ENCODE results near the gene DAPK3. TPM values are rescaled to one million over a fixed set of nuclear protein-coding genes. Genes with fewer than 3 reads are reported as not detected.
"Not testable (repeated sequence)": the region's sequence is repeated elsewhere in the genome, so short reads cannot be mapped to it uniquely, and the experiment has no call there.

The DAPK3 gene
- total RNA-seq, 2 donors from 2014 or later, result 89.9 to 106 TPM

DNA sequence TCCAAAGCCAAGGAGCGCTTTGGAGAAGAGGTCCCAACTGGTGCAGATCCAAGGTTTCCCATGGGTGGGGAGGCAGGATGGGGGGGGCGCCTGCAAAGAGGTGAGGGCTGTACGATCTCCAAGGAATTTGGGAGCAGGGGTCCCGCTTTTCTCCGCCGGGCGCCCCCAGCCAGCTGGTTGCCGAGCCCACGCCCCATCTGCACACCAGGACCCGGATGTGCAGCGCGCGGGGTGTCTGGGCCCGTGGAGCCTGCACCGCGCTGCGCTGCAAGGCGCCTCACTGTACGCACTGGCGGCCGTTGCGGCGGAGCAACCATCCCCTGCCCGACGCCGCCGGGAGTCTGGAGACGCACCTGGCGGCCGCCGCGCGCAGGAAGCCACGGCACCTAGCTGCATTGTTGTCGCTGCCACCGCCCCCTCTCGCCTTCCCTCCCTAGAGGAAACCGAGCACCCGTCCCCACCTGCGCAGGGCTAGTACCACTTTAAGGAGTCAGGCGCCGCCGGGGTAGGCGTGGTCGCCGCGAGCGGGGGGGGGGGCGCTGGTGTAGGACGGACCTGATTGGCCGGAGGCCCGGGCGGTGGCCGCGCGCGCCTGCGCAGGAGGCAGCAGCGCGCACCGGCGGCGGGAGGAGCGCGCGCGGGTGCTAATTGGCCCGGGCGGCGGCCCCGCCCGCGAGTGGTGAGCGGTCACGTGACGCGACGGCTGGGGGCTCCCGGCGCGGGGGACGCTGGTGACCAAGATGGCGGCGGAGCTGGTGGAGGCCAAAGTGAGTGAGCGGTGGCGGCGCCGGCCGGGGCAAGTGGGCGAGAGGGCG is 36.3 kb upstream of the DAPK3 start, which contains the start of gene PIAS4:
TSS of gene PIAS4 (plus strand) at position 716 of the 815 bp plus-strand sequence. CDS start at position 741, 25 bp downstream.
- Histone ChIP-seq H3K27ac (ENCODE audit: low read depth, low read length) (peak within 1 kb of the TSS; percentile 78), H3K4me3 (ENCODE audit: low read length) (peak within 1 kb of the TSS; percentile 91), H3K9me3 (ENCODE audit: control insufficient read depth, low read length) (no peaks in the 10 kb centered on the region), H3K36me3 (ENCODE audit: control insufficient read depth, insufficient read depth, low read length) (no peaks in the 10 kb centered on the region), H3K9ac (ENCODE audit: extremely low read depth, low read length, poor library complexity, severe bottlenecking) (peak within 1 kb of the TSS; percentile 78), H3K27me3 (ENCODE audit: control insufficient read depth, insufficient read depth, low read length, poor library complexity, severe bottlenecking) (no peaks in the 10 kb centered on the region), H3K4me1 (ENCODE audit: control insufficient read depth, insufficient read depth, low read length) (peaks cover 8% of the 10 kb centered on the region)
- DNase-seq, result peak; percentile 99
- TF ChIP-seq CTCF (conservative IDR thresholded peaks at IDR 0.05), result peak; percentile 36
- Mint-ChIP-seq H3K27ac (peak within 1 kb of the TSS; percentile 76), H3K27me3 (ENCODE audit: insufficient read depth) (no peaks in the 10 kb centered on the region), H3K4me3 (peak within 1 kb of the TSS; percentile 84), H3K9me3 (no peaks in the 10 kb centered on the region), H3K4me1 (peaks cover 12% of the 10 kb centered on the region), H3K36me3 (ENCODE audit: low read depth) (peaks cover 3% of the 10 kb centered on the region)
- WGBS, 2 experiments (ENCODE audit: insufficient coverage in 1 of 2, insufficient read length in 1 of 2), result 0% methylated on average over 28 to 89 of the region's 91 CpGs

GRCh38 chr19:4005436-4005835 is 34.5 kb upstream of the DAPK3 start:
- not testable (repeated sequence) for H3K4me1 Mint-ChIP-seq; DNase-seq; H3K27me3 Mint-ChIP-seq (ENCODE audit: insufficient read depth)

DNA sequence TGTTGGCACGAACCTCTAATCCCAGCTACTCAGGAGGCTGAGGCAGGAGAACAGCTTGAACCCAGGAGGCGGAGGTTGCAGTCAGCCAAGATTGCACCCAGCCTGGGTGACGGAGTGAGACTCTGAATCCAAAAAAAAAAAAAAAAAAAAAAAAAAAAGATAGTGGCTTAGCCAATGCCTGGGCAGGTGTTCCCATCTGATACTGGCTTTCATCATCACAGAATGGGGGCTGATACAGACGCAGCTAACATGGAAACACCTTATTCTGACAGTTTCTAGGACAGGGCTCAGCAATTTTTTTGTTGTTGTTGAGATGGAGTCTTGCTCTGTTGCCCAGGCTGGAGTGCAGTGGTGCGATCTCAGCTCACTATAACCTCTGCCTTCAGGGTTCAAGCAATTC is 29.9 kb upstream of the DAPK3 start:
- H3K36me3 Mint-ChIP-seq (ENCODE audit: low read depth); H3K27ac ChIP-seq (ENCODE audit: low read depth, low read length); H3K4me1 Mint-ChIP-seq; H3K27me3 ChIP-seq (ENCODE audit: control insufficient read depth, insufficient read depth, low read length, poor library complexity, severe bottlenecking); H3K9me3 ChIP-seq (ENCODE audit: control insufficient read depth, low read length); H3K36me3 ChIP-seq (ENCODE audit: control insufficient read depth, insufficient read depth, low read length); H3K27me3 Mint-ChIP-seq (ENCODE audit: insufficient read depth); DNase-seq; H3K4me1 ChIP-seq (ENCODE audit: control insufficient read depth, insufficient read depth, low read length); H3K9ac ChIP-seq (ENCODE audit: extremely low read depth, low read length, poor library complexity, severe bottlenecking); H3K9me3 Mint-ChIP-seq; H3K4me3 Mint-ChIP-seq; H3K4me3 ChIP-seq (ENCODE audit: low read length); H3K27ac Mint-ChIP-seq: not testable (repeated sequence)
- WGBS, 2 experiments (ENCODE audit: insufficient coverage in 1 of 2, insufficient read length in 1 of 2), result 89 to 92% methylated on average over 3 to 5 of the region's 5 CpGs

More at GRCh38 chr19:4005436-4005835, 34.5 kb upstream of the DAPK3 start:
- not testable (repeated sequence) for H3K27ac Mint-ChIP-seq; H3K9me3 Mint-ChIP-seq; H3K4me3 ChIP-seq (ENCODE audit: low read length); H3K36me3 Mint-ChIP-seq (ENCODE audit: low read depth); H3K36me3 ChIP-seq (ENCODE audit: control insufficient read depth, insufficient read depth, low read length); H3K9ac ChIP-seq (ENCODE audit: extremely low read depth, low read length, poor library complexity, severe bottlenecking); H3K4me1 ChIP-seq (ENCODE audit: control insufficient read depth, insufficient read depth, low read length); H3K27me3 ChIP-seq (ENCODE audit: control insufficient read depth, insufficient read depth, low read length, poor library complexity, severe bottlenecking); H3K27ac ChIP-seq (ENCODE audit: low read depth, low read length); H3K9me3 ChIP-seq (ENCODE audit: control insufficient read depth, low read length)
- H3K4me3 Mint-ChIP-seq, result peak overlapping the region; percentile 84
- WGBS, 2 experiments (ENCODE audit: insufficient coverage in 1 of 2, insufficient read length in 1 of 2), result 95 to 97% methylated on average over 6 to 9 of the region's 9 CpGs

DNA sequence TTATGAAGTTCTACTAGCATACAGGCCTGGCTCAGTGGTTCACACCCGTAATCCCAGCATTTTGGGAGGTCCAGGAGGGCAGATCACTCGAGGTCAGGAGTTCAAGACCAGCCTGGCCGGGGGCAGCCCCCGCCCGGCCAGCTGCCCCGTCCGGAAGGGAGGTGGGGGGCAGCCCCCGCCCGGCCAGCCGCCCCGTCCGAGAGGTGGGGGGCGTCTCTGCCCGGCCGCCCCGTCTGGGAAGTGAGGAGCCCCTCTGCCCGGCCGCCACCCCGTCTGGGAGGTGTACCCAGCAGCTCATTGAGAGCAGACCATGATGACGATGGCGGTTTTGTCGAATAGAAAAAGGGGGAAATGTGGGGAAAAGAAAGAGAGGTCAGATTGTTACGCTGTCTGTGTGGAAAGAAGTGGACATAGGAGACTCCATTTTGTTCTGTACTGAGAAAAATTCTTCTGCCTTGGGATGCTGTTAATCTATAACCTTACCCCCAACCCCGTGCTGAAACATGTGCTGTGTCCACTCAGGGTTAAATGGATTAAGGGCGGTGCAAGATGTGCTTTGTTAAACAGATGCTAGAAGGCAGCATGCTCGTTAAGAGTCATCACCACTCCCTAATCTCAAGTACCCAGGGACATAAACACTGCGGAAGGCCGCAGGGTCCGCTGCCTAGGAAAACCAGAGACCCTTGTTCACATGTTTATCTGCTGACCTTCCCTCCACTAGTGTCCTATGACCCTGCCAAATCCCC is 27.9 kb upstream of the DAPK3 start:
- WGBS, 2 experiments (ENCODE audit: insufficient coverage in 1 of 2, insufficient read length in 1 of 2), result 98 to 100% methylated on average over 1 to 28 of the region's 29 CpGs
- not testable (repeated sequence) for H3K4me3 Mint-ChIP-seq; H3K4me3 ChIP-seq (ENCODE audit: low read length)

More for the DNA sequence above, 27.9 kb upstream of the DAPK3 start:
- H3K36me3 ChIP-seq (ENCODE audit: control insufficient read depth, insufficient read depth, low read length); H3K9ac ChIP-seq (ENCODE audit: extremely low read depth, low read length, poor library complexity, severe bottlenecking); H3K4me1 Mint-ChIP-seq; H3K27me3 ChIP-seq (ENCODE audit: control insufficient read depth, insufficient read depth, low read length, poor library complexity, severe bottlenecking); DNase-seq; H3K9me3 ChIP-seq (ENCODE audit: control insufficient read depth, low read length); H3K4me1 ChIP-seq (ENCODE audit: control insufficient read depth, insufficient read depth, low read length); H3K27ac Mint-ChIP-seq; H3K27ac ChIP-seq (ENCODE audit: low read depth, low read length); H3K36me3 Mint-ChIP-seq (ENCODE audit: low read depth); H3K27me3 Mint-ChIP-seq (ENCODE audit: insufficient read depth); H3K9me3 Mint-ChIP-seq: not testable (repeated sequence)
